ENCODE data around the gene FEM1B.

Gene FEM1B

DNA sequence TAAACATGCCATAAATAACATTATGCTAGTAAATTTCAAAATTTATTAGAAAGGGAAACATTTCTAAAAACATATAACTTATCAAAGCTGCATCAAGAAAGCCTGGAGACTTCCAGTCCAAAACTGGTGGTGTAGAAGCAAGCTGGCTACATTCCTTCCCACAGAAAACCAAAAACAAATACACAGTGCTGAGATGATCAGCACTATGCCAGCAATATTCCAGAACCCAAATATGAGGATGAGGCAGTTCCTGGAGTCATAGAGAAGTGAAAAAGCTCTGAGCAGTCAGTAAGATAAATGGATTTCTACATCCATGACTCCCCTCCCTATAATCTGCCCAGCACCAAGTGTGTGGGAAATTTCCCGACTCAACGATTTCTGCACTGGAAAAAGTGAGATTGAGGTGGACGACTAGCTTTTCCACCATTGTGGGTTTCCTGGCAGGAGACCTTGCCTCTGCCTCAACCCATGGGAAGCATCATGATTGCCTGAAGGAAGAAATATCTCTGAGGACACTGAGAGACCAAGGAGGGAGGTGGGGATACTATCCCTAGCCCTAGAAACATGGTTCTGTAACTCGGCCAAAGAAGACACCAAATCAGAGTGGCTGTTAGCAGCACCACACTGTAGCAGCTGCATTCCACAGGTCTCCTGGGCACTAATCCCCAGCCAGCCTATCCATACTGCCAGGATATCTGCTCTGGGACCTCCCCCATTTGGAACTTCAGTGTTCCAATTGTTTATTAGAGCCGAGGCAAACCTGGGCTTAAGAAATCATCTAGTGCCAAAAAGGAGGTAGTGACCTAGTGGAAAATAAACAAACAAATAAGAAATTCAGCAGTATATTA, 36.2 kb upstream of the FEM1B start:
- DNase-seq (ENCODE audit: low read depth), result no peak
- in situ Hi-C loops (cut with HindIII; ENCODE audit: low sequenced_read_pairs), result no loop called here
- no peak overlapping the region for H3K4me3 ChIP-seq (ENCODE audit: low read depth, low read length)
- TF ChIP-seq, protein P1, sequence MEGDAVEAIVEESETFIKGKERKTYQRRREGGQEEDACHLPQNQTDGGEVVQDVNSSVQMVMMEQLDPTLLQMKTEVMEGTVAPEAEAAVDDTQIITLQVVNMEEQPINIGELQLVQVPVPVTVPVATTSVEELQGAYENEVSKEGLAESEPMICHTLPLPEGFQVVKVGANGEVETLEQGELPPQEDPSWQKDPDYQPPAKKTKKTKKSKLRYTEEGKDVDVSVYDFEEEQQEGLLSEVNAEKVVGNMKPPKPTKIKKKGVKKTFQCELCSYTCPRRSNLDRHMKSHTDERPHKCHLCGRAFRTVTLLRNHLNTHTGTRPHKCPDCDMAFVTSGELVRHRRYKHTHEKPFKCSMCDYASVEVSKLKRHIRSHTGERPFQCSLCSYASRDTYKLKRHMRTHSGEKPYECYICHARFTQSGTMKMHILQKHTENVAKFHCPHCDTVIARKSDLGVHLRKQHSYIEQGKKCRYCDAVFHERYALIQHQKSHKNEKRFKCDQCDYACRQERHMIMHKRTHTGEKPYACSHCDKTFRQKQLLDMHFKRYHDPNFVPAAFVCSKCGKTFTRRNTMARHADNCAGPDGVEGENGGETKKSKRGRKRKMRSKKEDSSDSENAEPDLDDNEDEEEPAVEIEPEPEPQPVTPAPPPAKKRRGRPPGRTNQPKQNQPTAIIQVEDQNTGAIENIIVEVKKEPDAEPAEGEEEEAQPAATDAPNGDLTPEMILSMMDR (IDR thresholded peaks at IDR 0.05; ENCODE audit: low read depth, low read length, missing control alignments), result no peak

DNA sequence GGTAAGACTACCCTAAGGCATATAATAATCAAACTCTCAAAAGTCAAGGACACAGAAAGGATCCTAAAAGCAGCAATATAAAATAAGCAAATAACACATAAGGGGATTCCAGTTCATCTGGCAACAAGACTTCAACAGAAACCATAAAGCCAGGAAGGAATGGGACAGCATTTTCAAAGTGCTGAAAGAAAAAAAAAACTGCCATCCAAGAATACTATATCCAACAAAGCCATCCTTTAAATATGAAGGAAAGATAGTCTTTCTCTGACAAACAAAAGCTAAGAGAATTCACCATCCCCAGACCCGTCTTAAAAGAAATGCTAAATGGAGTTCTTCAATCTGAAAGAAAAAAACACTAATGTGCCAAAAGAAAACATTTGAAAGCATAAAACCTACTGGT, 33.3 kb upstream of the FEM1B start:
- DNase-seq (ENCODE audit: low read depth), result no peak

DNA sequence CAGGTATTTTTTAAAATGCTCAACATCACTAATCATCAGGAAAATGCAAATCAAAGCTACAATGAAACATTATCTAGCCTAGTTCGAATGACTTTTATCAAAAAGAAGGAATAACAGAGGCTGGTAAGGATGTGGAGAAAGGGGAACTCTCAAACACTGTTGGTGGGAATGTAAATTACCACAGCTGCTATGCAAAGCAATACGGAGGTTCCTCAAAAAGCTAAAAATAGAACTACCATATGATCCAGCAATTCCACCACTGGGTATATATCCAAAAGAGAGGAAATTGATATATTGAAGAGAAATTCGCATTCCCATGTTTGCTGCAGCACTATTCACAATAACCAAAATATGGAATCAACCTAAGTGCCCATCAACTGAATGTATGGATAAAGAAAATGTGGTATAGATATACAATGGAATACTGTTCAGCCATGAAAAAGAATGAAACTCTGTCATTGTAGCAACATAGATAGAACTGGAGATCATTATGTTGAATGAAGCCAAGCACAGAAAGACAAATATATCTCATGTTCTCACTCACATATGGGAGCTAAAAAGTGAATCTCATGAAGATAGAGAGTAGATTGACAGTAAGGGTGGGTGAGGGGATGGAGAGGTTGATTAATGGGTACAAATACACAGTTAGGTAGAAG, 28.4 kb upstream of the FEM1B start:
- no peak overlapping the region for H3K4me3 ChIP-seq (ENCODE audit: low read depth, low read length)
- TF ChIP-seq, protein P1 (IDR thresholded peaks at IDR 0.05; ENCODE audit: low read depth, low read length, missing control alignments), result no peak
- in situ Hi-C loops (cut with HindIII; ENCODE audit: low sequenced_read_pairs), result no loop called here
- no peak for DNase-seq (ENCODE audit: low read depth)

More for the DNA sequence above, 33.3 kb upstream of the FEM1B start:
- TF ChIP-seq, protein P1 (IDR thresholded peaks at IDR 0.05; ENCODE audit: low read depth, low read length, missing control alignments), result no peak
- in situ Hi-C loops (cut with HindIII; ENCODE audit: low sequenced_read_pairs), result no loop called here
- no peak overlapping the region for H3K4me3 ChIP-seq (ENCODE audit: low read depth, low read length)

DNA sequence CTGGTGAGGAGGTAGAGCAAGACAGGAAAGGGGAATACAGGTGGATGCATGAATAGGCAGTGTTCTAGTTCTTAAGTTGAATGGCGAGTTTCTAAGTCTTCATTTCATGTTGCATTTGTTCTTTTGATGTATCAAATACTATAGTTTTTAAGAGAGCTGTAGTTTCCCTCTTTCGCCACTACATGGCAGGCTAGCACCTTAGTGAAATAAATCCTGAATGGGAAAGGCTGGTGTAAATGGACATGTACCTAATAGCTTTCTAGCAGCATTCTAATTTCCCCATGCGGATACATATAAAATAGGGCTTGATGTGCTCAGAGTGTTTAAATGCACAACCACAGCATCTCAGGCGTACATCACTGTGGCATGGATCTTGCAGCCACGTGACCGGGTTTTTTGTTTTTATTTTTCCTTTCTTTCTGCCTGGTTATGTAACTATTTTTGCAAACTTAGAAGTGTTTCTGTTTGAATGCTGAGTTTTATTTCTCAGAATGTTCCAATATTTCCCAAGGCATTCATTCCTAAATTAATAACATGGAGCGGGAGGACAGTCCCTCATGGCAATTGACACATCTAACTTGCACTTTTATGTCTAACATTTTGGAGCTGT, 24.5 kb upstream of the FEM1B start:
- H3K4me3 ChIP-seq (ENCODE audit: low read depth, low read length), result no peak overlapping the region
- TF ChIP-seq, protein P1 (IDR thresholded peaks at IDR 0.05; ENCODE audit: low read depth, low read length, missing control alignments), result peak; percentile 84
- peak; percentile 75 for DNase-seq (ENCODE audit: low read depth)
- in situ Hi-C loops (cut with HindIII; ENCODE audit: low sequenced_read_pairs), result no loop called here

DNA sequence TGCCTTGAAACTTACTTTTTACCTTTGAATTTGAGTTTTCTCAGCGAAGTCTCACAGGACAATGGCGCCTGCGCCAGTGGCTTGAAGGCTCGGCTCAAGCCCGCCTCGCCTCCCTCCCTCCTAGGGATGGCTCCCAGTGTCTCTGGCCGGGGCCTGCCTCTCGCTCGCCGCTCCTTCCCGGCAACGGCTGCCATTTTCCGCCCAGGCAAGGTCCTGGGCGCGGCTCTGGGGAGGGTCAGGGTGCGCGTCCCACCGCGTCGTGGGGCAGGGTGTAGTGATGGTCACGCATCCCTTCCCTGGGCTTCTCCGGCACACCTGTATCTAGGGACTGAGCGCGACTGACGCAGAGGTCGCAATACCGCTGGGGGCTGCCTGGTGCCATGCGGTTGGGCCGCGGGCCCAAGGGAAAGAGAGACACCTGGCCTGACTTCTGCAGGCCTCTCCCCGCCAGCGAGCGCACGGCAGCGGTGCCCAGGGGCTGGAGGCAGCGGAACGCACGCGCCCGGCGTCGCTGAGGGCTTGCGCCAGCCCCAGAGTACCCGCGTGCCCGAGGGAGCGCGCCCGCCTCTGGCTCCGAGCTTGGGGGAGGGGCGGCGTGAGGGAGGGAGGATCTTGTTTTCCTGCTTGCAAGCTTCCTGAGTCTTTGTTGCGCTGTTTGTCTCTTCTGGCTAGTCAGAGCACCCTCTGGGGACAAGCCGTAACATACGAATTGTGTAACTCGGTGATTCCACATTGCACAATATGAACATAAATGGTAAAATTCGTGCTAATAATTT, 20.7 kb upstream of the FEM1B start:
- in situ Hi-C loops (cut with HindIII; ENCODE audit: low sequenced_read_pairs), result no loop called here
- TF ChIP-seq, protein P1 (IDR thresholded peaks at IDR 0.05; ENCODE audit: low read depth, low read length, missing control alignments), result no peak
- peak; percentile 20 for DNase-seq (ENCODE audit: low read depth)
- H3K4me3 ChIP-seq (ENCODE audit: low read depth, low read length), result peak overlapping the region; percentile 45

DNA sequence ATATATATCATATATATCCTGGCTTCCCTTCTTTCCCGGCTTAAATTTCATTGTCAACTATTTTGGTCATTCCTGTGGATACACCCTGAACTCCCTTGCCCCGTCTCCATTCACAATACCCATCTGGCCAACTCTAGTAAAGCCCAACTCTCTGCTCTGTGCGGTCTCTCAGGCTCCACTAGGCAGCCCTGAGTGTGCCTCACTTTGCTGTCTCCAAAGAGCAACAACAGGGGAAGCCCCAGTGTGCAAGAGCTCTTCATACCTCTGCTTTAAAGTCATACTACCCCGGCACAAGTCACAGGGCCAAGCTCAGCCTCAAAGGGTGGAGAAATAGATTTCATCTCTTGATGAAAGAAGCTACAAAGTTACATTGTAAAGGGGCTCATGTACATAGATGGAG, 18.9 kb upstream of the FEM1B start:
- TF ChIP-seq, protein P1 (IDR thresholded peaks at IDR 0.05; ENCODE audit: low read depth, low read length, missing control alignments), result no peak
- no peak for DNase-seq (ENCODE audit: low read depth)
- no peak overlapping the region for H3K4me3 ChIP-seq (ENCODE audit: low read depth, low read length)
- in situ Hi-C loops (cut with HindIII; ENCODE audit: low sequenced_read_pairs), result no loop called here

Data from astrocyte of the cerebellum (primary cell).